IMR-90 (cell line): Measurements from ENCODE around the gene FBLN1. TPM values are rescaled to one million over a fixed set of nuclear protein-coding genes. Genes with fewer than 3 reads are reported as not detected.
A peak's percentile ranks its signal among the peaks of the same experiment; 100 is the strongest.

Experiments used
- ATAC-seq: fragments of 200-7000 bp; cut with Tn5 transposase; 2 replicates; pipeline ENCODE4 v1.9.1; 2020; ENCODE audit warnings: low read depth, mild to moderate bottlenecking, moderate library complexity
- BruUV-seq: library from RNA; stranded (reverse); fragments of 400-500 nt; replicated peaks from 2 replicates; lab custom pipeline; 2021; lab: Mats Ljungman, UMichigan
- CTCF ChIA-PET: fragments of 300-600 bp; formaldehyde crosslinking; extraction: SDS; loops from one replicate; lab custom pipeline; 2021; ENCODE audit warnings: antibody characterized with exemption; lab: Yijun Ruan, JAX
- POLR2A ChIA-PET: fragments of 300-600 bp; sonication (Branson Sonifier 250); formaldehyde crosslinking; loops from one replicate; lab custom pipeline; 2022; ENCODE audit warnings: antibody characterized with exemption; ENCODE audit not compliant: unreplicated experiment; lab: Charles Lee
- DNase-seq: peaks from one replicate; pipeline ENCODE4 v3.0.0; 2013
- H2AFZ ChIP-seq: replicated peaks from 2 replicates; pipeline ENCODE3; 2013; ENCODE audit warnings: low read length, mild to moderate bottlenecking; ENCODE audit not compliant: poor library complexity
- H2AK5ac ChIP-seq: 2 replicates; pipeline ENCODE4 v1.6.1; 2013; ENCODE audit warnings: low read depth, low read length, inconsistent platforms
- H2AK9ac ChIP-seq: replicated peaks from 2 replicates; pipeline ENCODE3; 2013; ENCODE audit warnings: mild to moderate bottlenecking, low read depth, low read length, moderate library complexity; ENCODE audit not compliant: poor library complexity
- H2BK120ac ChIP-seq: 2 replicates; pipeline ENCODE4 v1.6.1; 2013; ENCODE audit warnings: low read depth, low read length, inconsistent platforms
- H2BK15ac ChIP-seq: 3 replicates; pipeline ENCODE4 v1.6.1; 2013; ENCODE audit warnings: low read depth, low read length, inconsistent platforms
- H2BK20ac ChIP-seq: 2 replicates; pipeline ENCODE4 v1.6.1; 2013; ENCODE audit warnings: low read depth, mild to moderate bottlenecking, inconsistent platforms, low read length, moderate library complexity
- H2BK5ac ChIP-seq: 2 replicates; pipeline ENCODE4 v1.6.1; 2013; ENCODE audit warnings: mild to moderate bottlenecking, low read depth, low read length, inconsistent platforms; ENCODE audit not compliant: poor library complexity, severe bottlenecking
- H3K14ac ChIP-seq: replicated peaks from 2 replicates; pipeline ENCODE4 v1.6.1; 2013; ENCODE audit warnings: low read depth, low read length, inconsistent platforms
- H3K18ac ChIP-seq: 2 replicates; pipeline ENCODE4 v1.6.1; 2013; ENCODE audit warnings: low read depth, low read length, control low read depth
- H3K23ac ChIP-seq: 2 replicates; pipeline ENCODE4 v1.6.1; 2013; ENCODE audit warnings: low read depth, low read length, inconsistent platforms
- H3K27ac ChIP-seq: 2 replicates; pipeline ENCODE4 v1.5.1; 2013; ENCODE audit warnings: mild to moderate bottlenecking, control low read depth, low read length; ENCODE audit not compliant: insufficient read depth
- H3K27me3 ChIP-seq: 2 replicates; pipeline ENCODE4 v1.6.1; 2013; ENCODE audit warnings: low read length; ENCODE audit not compliant: control insufficient read depth, insufficient read depth
- H3K36me3 ChIP-seq: 2 replicates; pipeline ENCODE4 v1.6.1; 2013; ENCODE audit warnings: low read length, mixed read lengths; ENCODE audit not compliant: control insufficient read depth, insufficient read depth
- H3K4ac ChIP-seq: 2 replicates; pipeline ENCODE4 v1.6.1; 2013; ENCODE audit warnings: low read depth, low read length, inconsistent platforms
- H3K4me1 ChIP-seq: 2 replicates; pipeline ENCODE4 v1.6.1; 2013; ENCODE audit warnings: low read length, mixed read lengths; ENCODE audit not compliant: control insufficient read depth, insufficient read depth
- H3K4me2 ChIP-seq: 2 replicates; pipeline ENCODE4 v1.6.1; 2013; ENCODE audit warnings: low read depth, mild to moderate bottlenecking, control low read depth, low read length, moderate library complexity
- H3K4me3 ChIP-seq: 2 replicates; pipeline ENCODE4 v1.5.1; 2013; ENCODE audit warnings: low read depth, mild to moderate bottlenecking, control low read depth, low read length, moderate library complexity; ENCODE audit not compliant: insufficient read depth
- H3K56ac ChIP-seq: 2 replicates; pipeline ENCODE4 v1.6.1; 2013; ENCODE audit warnings: low read length, inconsistent platforms; ENCODE audit not compliant: insufficient read depth; ENCODE audit errors: extremely low read depth
- H3K79me1 ChIP-seq, 2 experiments: 2 replicates each; pipeline ENCODE4 v1.6.1; 2013; ENCODE audit warnings: low read length in 2 of 2, inconsistent platforms in 1 of 2, low read depth in 1 of 2
- H3K9ac ChIP-seq: 2 replicates; pipeline ENCODE4 v1.6.1; 2013; ENCODE audit warnings: low read depth, low read length, control low read depth
- H3K9me1 ChIP-seq: 2 replicates; pipeline ENCODE4 v1.6.1; 2013; ENCODE audit warnings: low read length, inconsistent platforms; ENCODE audit not compliant: insufficient read depth
- H3K9me3 ChIP-seq: 2 replicates; pipeline ENCODE4 v1.6.1; 2013; ENCODE audit warnings: low read length; ENCODE audit not compliant: control insufficient read depth, insufficient read depth
- H4K20me1 ChIP-seq: 2 replicates; pipeline ENCODE4 v1.6.1; 2013; ENCODE audit warnings: low read length, inconsistent platforms; ENCODE audit not compliant: insufficient read depth
- H4K5ac ChIP-seq: 2 replicates; pipeline ENCODE4 v1.6.1; 2013; ENCODE audit warnings: mild to moderate bottlenecking, low read depth, low read length, control low read depth
- H4K8ac ChIP-seq, 2 experiments: 2 replicates each; pipeline ENCODE4 v1.6.1; 2013; ENCODE audit warnings: low read depth in 2 of 2, low read length in 2 of 2, control low read depth in 1 of 2, inconsistent platforms in 1 of 2
- H4K91ac ChIP-seq: 2 replicates; pipeline ENCODE4 v1.6.1; 2013; ENCODE audit warnings: low read depth, low read length, inconsistent platforms; ENCODE audit not compliant: insufficient read depth
- BHLHE40 ChIP-seq: fragments of 150-350 bp; IDR thresholded peaks from 2 replicates; pipeline ENCODE4 v1.6.1; 2016; ENCODE audit warnings: mild to moderate bottlenecking, low read depth, low read length
- MAFK ChIP-seq: IDR thresholded peaks from 2 replicates; pipeline ENCODE4 v1.6.1; 2012; ENCODE audit warnings: low read depth, low read length, improper control_type of control experiment
- NFE2L2 ChIP-seq: fragments of 150-350 bp; IDR thresholded peaks from 2 replicates; pipeline ENCODE4 v1.6.1; 2016; ENCODE audit warnings: low read depth, mild to moderate bottlenecking, low read length
- RAD21 ChIP-seq: IDR thresholded peaks from 2 replicates; pipeline ENCODE4 v1.6.1; 2012; ENCODE audit warnings: low read length, improper control_type of control experiment
- SMC3 ChIP-seq: fragments of 150-350 bp; IDR thresholded peaks from 2 replicates; pipeline ENCODE4 v1.6.1; 2016; ENCODE audit warnings: low read depth, mild to moderate bottlenecking, antibody characterized with exemption, low read length, moderate library complexity
- WGBS, 2 experiments: methylation state at CpG; one replicate each; pipeline versions ENCODE4 v1.1.5 to v1.1.7; 2013; ENCODE audit warnings: missing lambda C conversion rate in 2 of 2; ENCODE audit not compliant: insufficient read length in 1 of 2; ENCODE audit errors: extremely low coverage in 2 of 2; 5-methylcytosine and 5-hydroxymethylcytosine counted together
- dilution Hi-C: fragments of 300-500 bp; cut with HindIII; formaldehyde crosslinking; loops from one replicate; pipeline ENCODE4 v1.14.3; 2018; ENCODE audit warnings: low sequenced_read_pairs; ENCODE audit not compliant: unreplicated experiment
- in situ Hi-C: fragments of 300-500 bp; cut with MboI; formaldehyde crosslinking; loops from 3 replicates; pipeline ENCODE4 v1.14.3; 2019; ENCODE audit warnings: low sequenced_read_pairs, inconsistent platforms, mixed read lengths
- intact Hi-C: fragments of 100-400 bp; cut with micrococcal nuclease; formaldehyde crosslinking; loops from 2 replicates; pipeline ENCODE4 v1.10.0; 2022
- polyA plus RNA-seq, 3 experiments: library from polyadenylated mRNA; depleted of rRNA; stranded (reverse); fragments of >200 nt; gene quantifications; 2 replicates each; pipeline ENCODE4 v1.2.3, GENCODE V29; 2012; ENCODE audit warnings: low replicate concordance in 1 of 3
- total RNA-seq: library from RNA; depleted of rRNA; stranded (reverse); fragments of >200 nt; gene quantifications from 2 replicates; pipeline ENCODE4 v1.2.3, GENCODE V29; 2012

FBLN1 gene
- total and polyA plus RNA-seq, 2 of the 4 experiments (the other 2 are of a cell fraction) = 11.3 to 87.9 TPM

GRCh38 chr22:45455621-45456020, 47.1 kb upstream of the FBLN1 start:
- Histone ChIP-seq H3K4ac (no peak overlapping the region), H3K27me3 (no peaks in the 10 kb centered on the region), H2AK9ac (no peak overlapping the region), H4K5ac (no peak overlapping the region; the same call in 1 of the 2 replicates), H3K9me1 (peaks cover 30% of the 10 kb centered on the region), H2BK20ac (no peak overlapping the region; the same call in 1 of the 2 replicates), H2AFZ (no peak overlapping the region), H3K23ac (no peak overlapping the region), H3K56ac (no peak overlapping the region), H3K9ac (no peak overlapping the region), H3K14ac (no peak overlapping the region), H2BK15ac (no peak overlapping the region), H4K20me1 (no peaks in the 10 kb centered on the region), H3K4me3 (no peak overlapping the region), H3K4me2 (no peak overlapping the region), H4K8ac (no peak overlapping the region), H3K18ac (no peak overlapping the region; the same call in 1 of the 2 replicates), H2BK120ac (peak overlapping the region; percentile 58), H3K27ac (no peak overlapping the region), H2AK5ac (peak overlapping the region; percentile 53; the same call in 1 of the 2 replicates), H3K4me1 (peaks cover 32% of the 10 kb centered on the region), H4K91ac (no peak overlapping the region; the same call in 1 of the 2 replicates), H3K9me3 (no peaks in the 10 kb centered on the region), H3K79me1 (no peaks in the 10 kb centered on the region), H2BK5ac (no peak overlapping the region), H3K36me3 (no peaks in the 10 kb centered on the region)
- BruUV-seq = no TSS peak
- dilution Hi-C loops (no loop called here), in situ Hi-C loops (no loop called here), intact Hi-C loops (no loop called here)
- TF ChIP-seq MAFK (no peak), BHLHE40 (no peak), RAD21 (no peak), NFE2L2 (no peak), SMC3 (no peak)
- ChIA-PET CTCF (interaction anchor here (0.6 kb wide), 1 partner anchor 603 kb away, joined by 4 read pairs; no protein-coding TSS in a partner anchor), POLR2A (no interaction called here)
- WGBS, 2 experiments = no CpG with 5 or more reads among the region's 4 CpGs
- ATAC-seq (no peak), DNase-seq (no peak)
